HG03103 (cell line): ENCODE measurements around the gene DPYSL3.
"Not testable (repeated sequence)": the region's sequence is repeated elsewhere in the genome, so short reads cannot be mapped to it uniquely, and the experiment has no call there.

Experiments
- ATAC-seq: cut with Tn5 transposase; IDR thresholded peaks from one replicate; pipeline ENCODE4 v1.9.1; 2021; ENCODE audit warnings: low read depth; ENCODE audit not compliant: unreplicated experiment

The DPYSL3 gene

DNA sequence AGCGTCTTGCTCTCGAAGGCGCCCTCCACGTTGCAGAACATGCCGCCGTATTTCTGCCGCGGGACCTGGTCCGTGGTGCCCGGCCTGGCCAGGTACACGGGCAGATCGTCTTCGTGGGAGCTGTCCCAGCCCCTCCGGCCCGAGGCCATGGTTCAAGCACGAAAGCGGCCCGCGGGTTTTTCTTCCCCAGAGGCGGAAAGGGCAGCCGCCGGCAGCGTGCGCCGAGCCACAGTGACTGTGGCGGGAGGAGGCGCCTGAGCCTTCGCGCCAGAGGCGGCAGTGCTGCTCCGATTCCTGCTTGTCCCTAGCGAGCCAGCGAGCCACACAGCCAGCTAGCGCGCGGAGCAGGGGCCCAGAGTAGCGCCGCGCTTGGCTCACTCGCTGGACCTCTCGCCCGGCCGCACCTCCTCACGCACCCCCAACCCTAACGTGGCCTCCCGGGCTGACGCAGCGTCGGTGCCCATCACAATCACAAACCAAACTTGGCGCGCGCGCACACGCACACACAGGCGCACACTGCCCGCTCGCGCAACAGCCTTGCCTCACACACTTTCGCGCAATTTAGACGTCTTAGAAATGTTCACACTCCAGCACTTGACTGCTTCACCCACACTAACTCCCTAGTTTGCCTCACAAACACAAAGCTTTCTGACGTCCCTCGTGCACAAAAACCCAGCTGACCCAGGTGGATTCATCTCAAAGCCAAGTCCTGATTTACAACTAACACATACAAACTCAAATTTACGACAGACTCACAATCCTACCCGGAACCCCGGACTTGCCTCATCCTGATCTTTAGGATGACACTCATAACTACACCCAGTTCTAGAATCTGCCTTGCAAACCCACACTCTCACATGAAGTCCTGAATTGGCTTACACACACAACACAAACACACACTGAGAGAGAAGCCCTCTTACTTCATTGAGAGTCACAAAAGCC is at the start of gene DPYSL3:
TSS of gene DPYSL3 (minus strand) at position 359 of the 942 bp plus-strand sequence. CDS start at position 149, 210 bp downstream.
- ATAC-seq = no peak

DNA sequence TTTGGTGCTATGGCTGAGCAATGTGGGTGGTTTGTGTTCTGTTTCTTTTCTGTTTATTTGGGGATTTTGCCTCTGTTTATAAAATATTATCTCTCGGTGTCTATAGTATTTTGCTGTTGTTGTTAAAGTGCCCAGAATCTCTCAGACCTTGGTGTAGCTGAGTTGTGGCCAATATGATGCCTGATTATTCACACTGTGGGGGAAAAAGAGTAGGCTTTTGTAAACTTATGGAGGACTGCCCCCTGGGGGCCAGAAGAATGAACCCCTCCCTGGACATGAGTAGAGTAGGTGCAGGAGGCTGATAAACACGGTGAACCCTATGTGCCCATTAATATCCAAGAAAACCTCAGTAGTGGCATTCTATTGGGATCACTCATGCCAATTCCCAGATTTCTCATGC is 49.0 kb upstream of the DPYSL3 start:
- ATAC-seq = no peak

DNA sequence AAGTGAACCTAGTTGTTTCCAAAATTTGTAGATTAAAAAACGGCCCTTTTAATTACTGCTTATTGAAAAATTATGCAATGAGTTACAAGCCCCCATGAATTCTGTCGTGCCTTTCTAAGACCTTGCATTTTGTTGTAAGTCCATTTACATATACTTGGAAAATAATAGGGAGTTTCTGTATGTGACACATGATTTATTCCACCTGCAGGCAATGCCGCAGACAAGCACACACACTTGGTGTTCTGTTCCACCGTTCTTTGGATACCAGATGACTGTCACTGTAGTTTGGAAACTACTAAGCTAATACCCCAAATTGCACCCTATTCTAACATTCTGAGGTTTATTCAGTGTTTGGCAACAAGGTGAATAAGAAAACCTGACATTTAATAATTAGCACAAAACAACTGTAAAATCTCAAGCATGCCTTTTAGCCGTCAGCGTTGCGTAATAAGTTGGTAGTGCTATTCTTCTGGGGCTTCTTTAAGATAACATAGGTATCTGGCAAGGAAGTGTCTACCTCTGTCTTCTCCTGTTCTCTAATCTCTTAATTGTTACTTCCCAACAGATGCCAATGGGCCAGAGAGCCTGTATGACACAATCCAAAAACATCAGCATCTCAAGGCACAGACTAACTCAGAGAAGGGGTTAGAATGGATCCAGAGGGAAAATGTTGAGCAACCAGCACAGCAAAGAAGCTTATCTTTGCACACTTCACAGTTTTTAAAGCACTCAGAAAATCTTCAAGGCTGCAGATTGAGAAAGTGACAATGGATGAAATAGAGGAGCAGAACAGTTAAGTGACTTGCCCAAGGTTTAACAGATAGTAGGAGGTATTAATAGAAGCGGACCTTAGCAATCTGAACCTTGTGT is 48.2 kb upstream of the DPYSL3 start:
- no peak for ATAC-seq

GRCh38 chr5:147555176-147555575 is 45.3 kb upstream of the DPYSL3 start:
- ATAC-seq = no peak

- ATAC-seq = no peak
These were observed 44.5 kb upstream of the DPYSL3 start for GRCh38 chr5:147554261-147554817.

GRCh38 chr5:147553817-147554216 is 43.9 kb upstream of the DPYSL3 start:
- not testable (repeated sequence) for ATAC-seq

DNA sequence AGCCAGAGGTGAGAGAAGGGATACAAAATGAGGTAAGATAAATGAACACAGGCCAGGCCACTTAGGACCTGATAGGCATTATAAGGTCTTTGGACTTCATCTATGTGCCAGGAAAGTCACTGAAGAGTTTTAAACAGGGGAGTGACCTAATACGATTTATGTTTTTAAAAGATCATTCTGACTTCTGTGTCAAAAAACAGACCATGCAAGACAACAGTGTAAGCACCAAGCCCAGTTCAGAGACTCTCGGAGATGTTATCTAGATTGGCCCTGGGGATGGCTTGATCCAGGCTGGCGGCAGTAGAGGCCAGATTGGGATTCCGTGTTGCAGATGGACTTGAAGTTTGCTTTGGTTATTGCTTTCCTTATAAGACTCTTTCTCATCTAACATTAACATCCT is 43.0 kb upstream of the DPYSL3 start:
- ATAC-seq = no peak

GRCh38 chr5:147551677-147552076 is 41.8 kb upstream of the DPYSL3 start:
- ATAC-seq = no peak

GRCh38 chr5:147547730-147548129 is 37.9 kb upstream of the DPYSL3 start:
- no peak for ATAC-seq

DNA sequence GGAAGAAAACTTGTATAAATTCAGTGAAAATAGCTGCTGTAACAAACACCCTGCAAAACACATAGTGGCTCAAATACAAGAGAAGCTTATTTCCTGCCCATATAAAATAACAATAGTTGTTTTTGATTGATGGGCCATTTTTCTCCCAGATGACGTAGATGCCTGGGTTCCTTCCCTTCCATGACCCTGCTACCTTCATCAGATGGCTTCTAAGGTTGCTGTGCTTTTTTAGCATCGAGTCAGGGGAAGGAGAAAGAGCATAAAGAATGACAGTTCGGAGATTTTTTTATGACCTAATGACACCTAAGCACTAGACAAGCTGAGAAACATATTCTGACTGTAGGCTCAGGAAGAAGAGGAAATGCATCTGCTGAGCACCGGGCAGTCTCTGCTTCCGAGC is 34.7 kb upstream of the DPYSL3 start:
- ATAC-seq = no peak

DNA sequence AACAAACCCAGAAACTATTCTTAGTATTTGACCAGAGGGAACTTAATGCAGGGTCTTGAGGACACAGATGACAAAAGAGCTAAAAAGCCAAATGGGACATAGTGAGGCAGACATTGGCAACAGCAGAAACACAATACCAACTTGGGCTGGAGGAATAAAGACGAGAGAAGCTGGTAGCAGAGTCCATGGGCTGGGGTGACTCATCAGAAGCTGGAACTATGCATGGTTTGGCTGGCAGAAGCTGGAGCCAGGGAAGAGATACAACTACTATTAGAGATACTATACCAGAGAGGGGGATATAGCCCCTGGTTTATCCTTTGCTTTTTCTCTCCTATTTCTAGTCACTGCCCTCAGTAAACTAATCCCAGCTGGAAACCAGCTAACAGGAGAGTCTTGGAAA is 29.2 kb upstream of the DPYSL3 start:
- no peak for ATAC-seq

GRCh38 chr5:147538236-147538635 is 28.4 kb upstream of the DPYSL3 start:
- ATAC-seq = no peak

- no peak for ATAC-seq
These were observed 24.5 kb upstream of the DPYSL3 start for GRCh38 chr5:147534172-147534951.

DNA sequence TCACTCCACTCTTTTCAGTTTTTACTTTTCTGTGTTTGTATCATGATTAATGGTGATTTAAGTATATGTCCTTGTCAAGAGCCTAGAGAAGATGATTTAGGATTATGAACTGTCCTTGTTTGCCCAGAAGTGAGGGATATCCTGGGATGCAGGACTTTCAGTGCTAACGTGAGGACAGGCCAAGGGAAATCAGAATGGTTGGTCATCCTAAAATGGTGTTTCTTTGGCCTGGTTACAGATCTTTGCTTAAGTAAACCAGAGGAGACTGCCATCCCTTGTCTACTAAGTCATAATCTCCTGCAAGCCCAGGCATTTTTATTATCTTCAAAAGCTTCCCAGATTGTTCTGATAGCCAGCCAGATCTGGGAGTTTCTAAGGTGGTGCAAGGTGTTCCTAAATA is 22.3 kb upstream of the DPYSL3 start:
- ATAC-seq = no peak

DNA sequence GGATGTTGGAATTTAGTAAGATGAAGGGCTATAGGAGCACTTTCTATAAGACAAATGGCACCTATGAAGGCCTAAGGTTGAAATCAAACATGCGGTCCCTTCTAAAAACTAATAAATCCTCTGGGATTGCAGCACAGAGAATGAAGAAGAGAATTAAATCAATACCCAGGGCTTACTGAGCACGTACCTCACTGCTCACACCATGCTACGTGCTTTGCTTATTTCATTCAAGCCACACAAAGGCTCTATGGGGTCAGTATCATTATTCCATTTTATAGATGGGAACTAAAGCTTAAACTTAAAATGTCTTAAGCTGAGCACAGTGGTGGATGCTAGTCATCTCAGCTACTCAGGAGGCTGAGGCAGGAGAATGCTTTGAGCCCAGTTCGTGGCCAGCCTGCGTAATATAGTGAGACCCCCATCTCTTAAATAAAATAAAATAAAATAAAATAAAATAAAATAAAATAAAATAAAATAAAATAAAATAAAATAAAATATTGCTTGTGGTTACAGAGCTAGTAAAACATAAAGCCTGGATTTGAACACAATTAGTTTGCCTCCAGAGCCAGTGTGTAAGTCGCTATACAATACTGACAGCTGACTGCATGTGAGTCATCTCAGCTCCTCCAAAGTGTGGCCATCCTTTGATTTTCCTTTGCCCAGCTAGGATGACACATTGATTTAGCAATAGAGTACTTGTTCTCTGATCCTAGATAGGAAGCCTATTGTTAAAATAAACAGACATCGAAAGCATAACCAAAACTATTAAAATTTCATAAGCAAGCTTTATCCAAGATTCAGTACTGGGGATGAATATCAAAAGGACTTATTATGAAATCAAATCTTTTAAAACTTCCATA is 20.9 kb upstream of the DPYSL3 start:
- ATAC-seq = no peak

DNA sequence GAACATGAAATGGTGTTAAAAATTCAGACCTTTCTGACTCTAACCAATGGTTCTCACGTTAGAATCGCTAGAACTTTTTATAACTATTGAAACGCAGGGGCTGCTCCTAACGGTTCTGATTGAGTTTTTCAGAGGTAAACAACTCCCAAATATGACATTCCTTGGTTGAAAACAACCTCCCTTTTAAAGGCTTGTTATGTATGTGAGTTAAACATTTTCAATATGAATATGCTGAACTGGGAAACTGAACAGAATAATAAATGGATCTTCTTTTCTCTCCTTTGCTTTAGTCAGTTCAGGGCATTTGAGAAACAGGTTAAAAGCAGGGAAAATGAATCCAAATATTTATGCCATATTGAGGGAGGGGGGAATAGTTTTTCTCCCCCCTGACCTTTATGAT is 13.2 kb upstream of the DPYSL3 start:
- no peak for ATAC-seq

DNA sequence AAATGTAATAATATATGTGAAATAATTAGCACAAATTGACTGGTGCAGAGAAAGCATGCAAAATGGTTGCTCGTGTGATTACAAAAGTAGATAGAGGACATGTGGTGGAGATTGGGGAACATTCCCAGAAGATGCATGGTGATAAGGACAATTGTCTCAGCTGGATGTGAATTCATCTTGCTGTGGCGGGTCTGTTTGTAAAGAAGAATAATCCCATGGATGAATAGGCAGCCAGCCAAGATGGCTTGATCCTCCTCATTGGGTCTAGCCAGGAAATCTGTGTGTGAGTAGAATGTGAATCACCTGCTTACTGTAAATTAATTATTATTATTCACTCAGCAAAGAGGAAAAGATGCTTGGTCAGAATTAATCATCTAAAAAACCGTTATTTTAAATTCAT is 12.6 kb upstream of the DPYSL3 start:
- no peak for ATAC-seq

GRCh38 chr5:147520450-147520849 is 10.6 kb upstream of the DPYSL3 start:
- ATAC-seq = no peak

DNA sequence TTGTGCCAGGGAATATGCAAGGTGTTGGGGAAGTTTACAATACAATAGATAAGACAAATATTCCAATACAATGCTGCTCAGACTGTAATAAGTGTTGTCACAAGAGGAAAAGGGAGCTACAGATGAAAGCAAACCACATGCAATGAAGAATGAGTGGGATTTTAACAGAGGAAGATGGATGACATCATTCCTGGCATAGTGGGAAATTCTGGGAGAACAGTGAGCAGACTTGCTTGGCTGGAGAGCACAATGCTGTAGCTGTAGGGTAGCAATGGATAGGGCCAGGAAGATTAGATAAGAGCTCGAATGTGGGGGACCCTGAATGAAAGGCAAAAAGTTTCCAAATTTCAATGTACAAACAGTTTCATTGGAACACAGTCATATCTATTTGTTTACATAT is 9.5 kb upstream of the DPYSL3 start:
- ATAC-seq = no peak
